ENCODE results near the gene ADGRA1.

ADGRA1 gene

DNA sequence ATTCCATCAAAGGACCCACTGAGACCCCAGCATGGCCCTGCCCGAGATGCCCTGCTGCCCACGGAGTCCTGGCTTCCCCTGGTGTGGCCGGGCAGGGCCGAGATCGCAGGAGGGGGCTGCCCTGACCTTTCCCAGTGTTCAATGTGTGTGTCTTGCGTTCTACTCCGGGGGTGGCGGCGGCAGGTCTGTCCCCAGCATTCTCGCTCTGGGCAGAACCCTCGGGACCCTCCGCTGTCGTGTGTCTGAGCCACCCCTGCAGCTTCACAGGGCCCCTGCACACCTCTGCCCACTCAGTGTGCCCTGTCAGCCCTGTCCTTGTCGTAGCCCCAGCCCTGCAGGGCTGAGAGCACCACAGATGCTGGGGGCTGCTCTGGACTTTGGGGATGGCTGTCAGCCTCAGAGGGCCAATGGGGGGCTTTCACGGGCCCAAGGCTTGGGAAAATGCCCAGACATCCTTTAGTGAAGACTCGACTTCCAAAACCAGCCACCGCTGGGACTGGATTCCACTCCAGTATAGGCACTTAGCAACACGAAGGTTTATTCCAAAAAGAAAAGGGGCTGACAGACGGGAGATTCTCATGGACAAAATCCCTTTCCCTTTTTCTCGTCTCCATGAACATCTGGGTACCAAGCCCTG is 42.3 kb downstream of the ADGRA1 start:
- Histone ChIP-seq H3K36me3 (ENCODE audit: control insufficient read depth in 1 of 2, insufficient read depth in 2 of 2, low read depth in 1 of 2, low read length in 2 of 2) (peaks cover 0 to 3% of the 10 kb centered on the region in 2 experiments), H3K4me1 (ENCODE audit: control insufficient read depth, insufficient read depth, low read depth, low read length) (peaks cover 5% of the 10 kb centered on the region), H2BK120ac (ENCODE audit: low read depth, low read length) (no peak overlapping the region), H3K9ac (ENCODE audit: low read length) (no peak overlapping the region), H2BK15ac (ENCODE audit: low read depth, poor library complexity, severe bottlenecking) (no peak overlapping the region), H3K4me3 (ENCODE audit: insufficient read depth in 1 of 2, low read depth in 1 of 2, low read length in 2 of 2) (no peak overlapping the region), H3K9me3 (ENCODE audit: control insufficient read depth, low read length) (no peaks in the 10 kb centered on the region), H3K4ac (ENCODE audit: low read depth in 1 of 2, low read length in 2 of 2) (no peak overlapping the region), H4K91ac (ENCODE audit: low read length) (no peak overlapping the region), H3K4me2 (ENCODE audit: low read length, poor library complexity, severe bottlenecking) (no peak overlapping the region), H3K23ac (ENCODE audit: low read length in 2 of 2) (no peak overlapping the region), H4K8ac (ENCODE audit: low read length) (no peak overlapping the region), H2BK5ac (ENCODE audit: low read depth, low read length, poor library complexity, severe bottlenecking) (no peak overlapping the region), H2BK12ac (ENCODE audit: low read length in 2 of 2) (no peak overlapping the region), H3K14ac (ENCODE audit: low read length in 2 of 2) (no peak overlapping the region), H3K18ac (ENCODE audit: low read depth in 1 of 2, low read length in 2 of 2) (no peak overlapping the region), H3K79me1 (replicated peaks; ENCODE audit: low read length, poor library complexity, severe bottlenecking) (no peaks in the 10 kb centered on the region), H2AFZ (ENCODE audit: low read depth, low read length) (no peak overlapping the region), H3K27me3 (ENCODE audit: control insufficient read depth in 1 of 2, insufficient read depth in 1 of 2, low read length in 2 of 2) (peaks cover 0 to 17% of the 10 kb centered on the region in 2 experiments), H2AK5ac (ENCODE audit: low read length, severe bottlenecking) (no peak overlapping the region), H3K27ac (ENCODE audit: low read length, poor library complexity, severe bottlenecking) (no peak overlapping the region)
- DNase-seq = no peak
- WGBS = 86% methylated on average over 19 of the region's 20 CpGs

DNA sequence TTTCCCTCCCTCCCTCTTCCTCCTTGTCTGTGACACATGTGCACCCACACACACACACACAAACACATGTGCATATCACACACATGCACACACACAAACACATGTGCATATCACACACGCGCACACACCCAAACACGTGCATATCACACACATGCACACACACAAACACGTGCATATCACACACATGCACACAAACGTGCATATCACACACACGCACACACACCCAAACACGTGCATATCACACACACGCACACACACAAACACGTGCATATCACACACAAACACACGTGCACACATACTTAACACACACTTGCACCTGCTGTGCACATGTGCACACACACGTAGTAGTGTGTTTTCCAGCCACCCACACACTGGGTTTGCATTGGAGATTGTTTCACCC is 42.9 kb downstream of the ADGRA1 start:
- no peak overlapping the region for H3K23ac ChIP-seq (ENCODE audit: low read length in 2 of 2)
- no peaks in the 10 kb centered on the region for H3K79me1 ChIP-seq (replicated peaks; ENCODE audit: low read length, poor library complexity, severe bottlenecking)
- H2AFZ ChIP-seq (ENCODE audit: low read depth, low read length) = no peak overlapping the region
- H2BK15ac ChIP-seq (ENCODE audit: low read depth, poor library complexity, severe bottlenecking) = no peak overlapping the region
- no peak overlapping the region for H2BK12ac ChIP-seq (ENCODE audit: low read length in 2 of 2)
- 85% methylated on average over 11 of the region's 11 CpGs for WGBS
- H3K27me3 ChIP-seq (ENCODE audit: control insufficient read depth in 1 of 2, insufficient read depth in 1 of 2, low read length in 2 of 2) = peaks cover 0 to 16% of the 10 kb centered on the region in 2 experiments
- peaks cover 5% of the 10 kb centered on the region for H3K4me1 ChIP-seq (ENCODE audit: control insufficient read depth, insufficient read depth, low read depth, low read length)
- no peak overlapping the region for H2BK120ac ChIP-seq (ENCODE audit: low read depth, low read length)
- no peak overlapping the region for H3K18ac ChIP-seq (ENCODE audit: low read depth in 1 of 2, low read length in 2 of 2)
- H3K4me3 ChIP-seq (ENCODE audit: insufficient read depth in 1 of 2, low read depth in 1 of 2, low read length in 2 of 2) = no peak overlapping the region
- no peak for DNase-seq
- H3K9me3 ChIP-seq (ENCODE audit: control insufficient read depth, low read length) = no peaks in the 10 kb centered on the region
- no peak overlapping the region for H4K8ac ChIP-seq (ENCODE audit: low read length)
- peaks cover 0 to 3% of the 10 kb centered on the region in 2 experiments for H3K36me3 ChIP-seq (ENCODE audit: control insufficient read depth in 1 of 2, insufficient read depth in 2 of 2, low read depth in 1 of 2, low read length in 2 of 2)
- H3K14ac ChIP-seq (ENCODE audit: low read length in 2 of 2) = no peak overlapping the region
- H2BK5ac ChIP-seq (ENCODE audit: low read depth, low read length, poor library complexity, severe bottlenecking) = no peak overlapping the region
- peak overlapping the region; percentile 61 for H4K91ac ChIP-seq (ENCODE audit: low read length)
- no peak overlapping the region for H3K9ac ChIP-seq (ENCODE audit: low read length)
- no peak overlapping the region for H2AK5ac ChIP-seq (ENCODE audit: low read length, severe bottlenecking)
- no peak overlapping the region for H3K4ac ChIP-seq (ENCODE audit: low read depth in 1 of 2, low read length in 2 of 2)
- no peak overlapping the region for H3K27ac ChIP-seq (ENCODE audit: low read length, poor library complexity, severe bottlenecking)
- H3K4me2 ChIP-seq (ENCODE audit: low read length, poor library complexity, severe bottlenecking) = no peak overlapping the region

- H2BK12ac ChIP-seq (ENCODE audit: low read length in 2 of 2) = no peak overlapping the region
Observed at GRCh38 chr10:133131053-133131452, 43.3 kb downstream of the ADGRA1 start.

DNA sequence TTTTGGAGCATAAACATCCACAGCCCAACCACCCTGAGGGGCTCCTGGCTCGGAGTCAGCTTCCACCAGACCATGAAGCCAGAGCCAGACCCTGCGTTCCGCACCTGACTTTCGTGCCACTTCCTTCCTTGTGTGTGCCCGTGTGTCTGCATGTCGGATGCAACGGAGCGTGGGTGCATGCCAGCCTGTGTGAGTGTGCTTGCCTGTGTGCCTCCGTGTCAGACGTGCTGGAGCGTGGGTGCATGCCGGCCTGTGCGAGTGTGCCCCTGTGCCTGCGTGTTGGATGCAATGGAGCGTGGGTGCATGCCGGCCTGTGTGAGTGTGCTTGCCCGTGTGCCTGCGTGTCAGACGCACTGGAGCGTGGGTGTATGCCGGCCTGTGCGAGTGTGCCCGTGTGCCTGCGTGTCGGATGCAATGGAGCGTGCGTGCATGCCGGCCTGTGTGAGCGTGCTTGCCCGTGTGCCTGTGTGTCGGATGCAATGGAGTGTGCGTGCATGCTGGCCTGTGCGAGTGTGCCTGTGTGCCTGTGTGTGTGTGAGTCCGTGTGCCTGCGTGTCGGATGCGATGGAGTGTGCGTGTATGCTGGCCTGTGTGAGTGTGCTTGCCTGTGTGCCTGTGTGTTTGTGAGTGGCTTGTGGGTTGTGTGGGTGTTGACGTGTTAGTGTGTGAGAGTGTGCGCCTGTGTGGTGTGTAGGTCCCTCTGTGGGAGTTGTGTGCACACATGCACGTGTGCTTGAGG is 44.2 kb downstream of the ADGRA1 start:
- H3K27ac ChIP-seq (ENCODE audit: low read length, poor library complexity, severe bottlenecking) = no peak overlapping the region
- 92% methylated on average over 41 of the region's 41 CpGs for WGBS
- H2AFZ ChIP-seq (ENCODE audit: low read depth, low read length) = no peak overlapping the region
- H3K9me3 ChIP-seq (ENCODE audit: control insufficient read depth, low read length) = no peaks in the 10 kb centered on the region
- H3K23ac ChIP-seq (ENCODE audit: low read length in 2 of 2) = no peak overlapping the region
- H2BK120ac ChIP-seq (ENCODE audit: low read depth, low read length) = no peak overlapping the region
- no peak overlapping the region for H3K9ac ChIP-seq (ENCODE audit: low read length)
- H4K91ac ChIP-seq (ENCODE audit: low read length) = peak overlapping the region; percentile 28
- H2BK15ac ChIP-seq (ENCODE audit: low read depth, poor library complexity, severe bottlenecking) = no peak overlapping the region
- no peak overlapping the region for H3K18ac ChIP-seq (ENCODE audit: low read depth in 1 of 2, low read length in 2 of 2)
- H2AK5ac ChIP-seq (ENCODE audit: low read length, severe bottlenecking) = no peak overlapping the region
- no peak overlapping the region for H3K4ac ChIP-seq (ENCODE audit: low read depth in 1 of 2, low read length in 2 of 2)
- H2BK5ac ChIP-seq (ENCODE audit: low read depth, low read length, poor library complexity, severe bottlenecking) = no peak overlapping the region
- DNase-seq = no peak
- H4K8ac ChIP-seq (ENCODE audit: low read length) = no peak overlapping the region
- peaks cover 0 to 3% of the 10 kb centered on the region in 2 experiments for H3K36me3 ChIP-seq (ENCODE audit: control insufficient read depth in 1 of 2, insufficient read depth in 2 of 2, low read depth in 1 of 2, low read length in 2 of 2)
- no peak overlapping the region for H2BK12ac ChIP-seq (ENCODE audit: low read length in 2 of 2)
- no peak overlapping the region for H3K4me3 ChIP-seq (ENCODE audit: insufficient read depth in 1 of 2, low read depth in 1 of 2, low read length in 2 of 2)
- H3K27me3 ChIP-seq (ENCODE audit: control insufficient read depth in 1 of 2, insufficient read depth in 1 of 2, low read length in 2 of 2) = peaks cover 0 to 5% of the 10 kb centered on the region in 2 experiments
- H3K4me1 ChIP-seq (ENCODE audit: control insufficient read depth, insufficient read depth, low read depth, low read length) = peaks cover 5% of the 10 kb centered on the region
- H3K4me2 ChIP-seq (ENCODE audit: low read length, poor library complexity, severe bottlenecking) = no peak overlapping the region
- no peaks in the 10 kb centered on the region for H3K79me1 ChIP-seq (replicated peaks; ENCODE audit: low read length, poor library complexity, severe bottlenecking)
- H3K14ac ChIP-seq (ENCODE audit: low read length in 2 of 2) = no peak overlapping the region

More at GRCh38 chr10:133131053-133131452, 43.3 kb downstream of the ADGRA1 start:
- H3K14ac ChIP-seq (ENCODE audit: low read length in 2 of 2) = no peak overlapping the region
- peaks cover 0 to 3% of the 10 kb centered on the region in 2 experiments for H3K36me3 ChIP-seq (ENCODE audit: control insufficient read depth in 1 of 2, insufficient read depth in 2 of 2, low read depth in 1 of 2, low read length in 2 of 2)
- no peaks in the 10 kb centered on the region for H3K9me3 ChIP-seq (ENCODE audit: control insufficient read depth, low read length)
- H3K27ac ChIP-seq (ENCODE audit: low read length, poor library complexity, severe bottlenecking) = no peak overlapping the region
- no peak overlapping the region for H2AFZ ChIP-seq (ENCODE audit: low read depth, low read length)
- no peak overlapping the region for H3K4me2 ChIP-seq (ENCODE audit: low read length, poor library complexity, severe bottlenecking)
- H4K8ac ChIP-seq (ENCODE audit: low read length) = no peak overlapping the region
- H3K9ac ChIP-seq (ENCODE audit: low read length) = no peak overlapping the region
- no peak overlapping the region for H3K4ac ChIP-seq (ENCODE audit: low read depth in 1 of 2, low read length in 2 of 2)
- H4K91ac ChIP-seq (ENCODE audit: low read length) = no peak overlapping the region
- H3K4me3 ChIP-seq (ENCODE audit: insufficient read depth in 1 of 2, low read depth in 1 of 2, low read length in 2 of 2) = no peak overlapping the region
- WGBS = 90% methylated on average over 18 of the region's 18 CpGs
- no peaks in the 10 kb centered on the region for H3K79me1 ChIP-seq (replicated peaks; ENCODE audit: low read length, poor library complexity, severe bottlenecking)
- peaks cover 5% of the 10 kb centered on the region for H3K4me1 ChIP-seq (ENCODE audit: control insufficient read depth, insufficient read depth, low read depth, low read length)
- H3K18ac ChIP-seq (ENCODE audit: low read depth in 1 of 2, low read length in 2 of 2) = no peak overlapping the region
- no peak overlapping the region for H2BK15ac ChIP-seq (ENCODE audit: low read depth, poor library complexity, severe bottlenecking)
- H2BK120ac ChIP-seq (ENCODE audit: low read depth, low read length) = no peak overlapping the region
- no peak overlapping the region for H2BK5ac ChIP-seq (ENCODE audit: low read depth, low read length, poor library complexity, severe bottlenecking)
- no peak overlapping the region for H3K23ac ChIP-seq (ENCODE audit: low read length in 2 of 2)
- H2AK5ac ChIP-seq (ENCODE audit: low read length, severe bottlenecking) = no peak overlapping the region
- no peak for DNase-seq
- peaks cover 0 to 11% of the 10 kb centered on the region in 2 experiments for H3K27me3 ChIP-seq (ENCODE audit: control insufficient read depth in 1 of 2, insufficient read depth in 1 of 2, low read length in 2 of 2)

Measured in mesenchymal stem cell (in vitro differentiated cells and primary cell).